Memory B cell (primary cell): ENCODE results near the gene TAF11L3.
"Not testable (repeated sequence)": the region's sequence is repeated elsewhere in the genome, so short reads cannot be mapped to it uniquely, and the experiment has no call there.

ENCODE experiments used
- ATAC-seq: fragments of 150-1000 bp; cut with Tn5 transposase; 2 replicates; pipeline ENCODE4 v1.10.0; 2021; ENCODE audit warnings: low read depth, mild to moderate bottlenecking, moderate library complexity
- DNase-seq, 2 donors: peaks; one replicate each; pipeline ENCODE4 v3.0.0; 2022; ENCODE audit warnings: low spot score in 2 of 2
- H3K27ac Mint-ChIP-seq: one replicate; pipeline ENCODE4 v1.8.0; 2022; ENCODE audit warnings: mild to moderate bottlenecking, moderate library complexity, mixed read lengths
- H3K27me3 Mint-ChIP-seq: one replicate; pipeline ENCODE4 v1.8.0; 2022; ENCODE audit warnings: mixed read lengths
- H3K36me3 Mint-ChIP-seq: one replicate; pipeline ENCODE4 v1.8.0; 2022; ENCODE audit warnings: mild to moderate bottlenecking, mixed read lengths
- H3K4me1 Mint-ChIP-seq: one replicate; pipeline ENCODE4 v1.8.0; 2022; ENCODE audit warnings: mixed read lengths
- H3K4me3 Mint-ChIP-seq: one replicate; pipeline ENCODE4 v1.8.0; 2022; ENCODE audit warnings: mild to moderate bottlenecking, moderate library complexity, mixed read lengths
- H3K9me3 Mint-ChIP-seq: one replicate; pipeline ENCODE4 v1.8.0; 2022; ENCODE audit warnings: mixed read lengths

The TAF11L3 gene

DNA sequence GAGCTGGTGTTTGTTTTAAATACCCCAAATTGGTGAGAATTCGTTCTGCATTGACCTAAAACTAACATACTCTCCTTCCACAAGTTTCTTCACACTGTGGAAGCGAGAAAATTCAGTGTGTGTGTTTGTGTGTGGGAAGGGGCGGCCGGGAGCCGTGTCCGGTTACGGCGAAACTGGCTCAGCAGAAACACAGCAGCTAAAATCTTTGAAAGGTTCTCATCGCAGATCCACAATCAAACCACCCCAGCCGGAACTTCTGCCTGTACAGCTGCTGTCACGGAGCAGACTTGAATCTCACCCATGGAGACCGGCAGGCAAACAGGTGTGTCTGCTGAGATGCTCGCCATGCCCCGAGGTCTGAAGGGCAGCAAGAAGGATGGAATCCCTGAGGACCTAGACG lies at the start of gene TAF11L3:
Gene TAF11L3, plus strand, starts transcription at position 301 of the 400 bp plus-strand sequence.
- ATAC-seq, DNase-seq: not testable (repeated sequence)

GRCh38 chr5:17470064-17470463 lies 48.1 kb upstream of the TAF11L3 start:
- Mint-ChIP-seq H3K4me3 (no peak overlapping the region), H3K27ac (no peak overlapping the region), H3K36me3 (no peaks in the 10 kb centered on the region), H3K9me3 (no peaks in the 10 kb centered on the region), H3K4me1 (peaks cover 16% of the 10 kb centered on the region), H3K27me3 (peaks cover 6% of the 10 kb centered on the region)
- no peak for ATAC-seq
- DNase-seq, result no peak

More for the DNA sequence above, at the start of gene TAF11L3:
- not testable (repeated sequence) for H3K27ac Mint-ChIP-seq, H3K27me3 Mint-ChIP-seq, H3K36me3 Mint-ChIP-seq, H3K4me1 Mint-ChIP-seq, H3K4me3 Mint-ChIP-seq, H3K9me3 Mint-ChIP-seq

DNA sequence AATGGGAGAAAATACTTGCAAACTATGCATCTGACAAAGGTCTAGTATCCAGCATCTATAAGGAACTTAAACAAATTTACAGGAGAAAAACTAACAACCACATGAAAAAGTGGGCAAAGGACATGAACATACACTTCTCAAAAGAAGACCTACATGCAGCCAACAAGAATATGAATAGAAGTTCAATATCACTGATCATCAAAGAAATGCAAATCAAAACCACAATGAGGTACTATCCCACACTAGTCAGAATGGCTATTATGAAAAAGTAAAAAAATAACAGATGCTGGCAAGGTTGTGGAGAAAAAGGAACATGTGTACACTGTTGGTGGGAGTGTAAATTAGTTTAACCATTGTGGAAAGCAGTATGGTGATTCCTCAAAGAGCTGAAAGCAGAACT lies 43.1 kb upstream of the TAF11L3 start:
- DNase-seq, H3K27me3 Mint-ChIP-seq, H3K4me3 Mint-ChIP-seq, H3K36me3 Mint-ChIP-seq, H3K9me3 Mint-ChIP-seq: not testable (repeated sequence)
- Mint-ChIP-seq H3K27ac (peak overlapping the region; percentile 9), H3K4me1 (peaks cover 34% of the 10 kb centered on the region)
- peak; percentile 77 for ATAC-seq

GRCh38 chr5:17477043-17477442 lies 41.1 kb upstream of the TAF11L3 start:
- peaks cover 1% of the 10 kb centered on the region for H3K36me3 Mint-ChIP-seq
- peaks cover 36% of the 10 kb centered on the region for H3K4me1 Mint-ChIP-seq
- ATAC-seq, result no peak
- no peaks in the 10 kb centered on the region for H3K9me3 Mint-ChIP-seq
- no peak overlapping the region for H3K27ac Mint-ChIP-seq
- DNase-seq, result no peak
- peaks cover 2% of the 10 kb centered on the region for H3K27me3 Mint-ChIP-seq
- no peak overlapping the region for H3K4me3 Mint-ChIP-seq

DNA sequence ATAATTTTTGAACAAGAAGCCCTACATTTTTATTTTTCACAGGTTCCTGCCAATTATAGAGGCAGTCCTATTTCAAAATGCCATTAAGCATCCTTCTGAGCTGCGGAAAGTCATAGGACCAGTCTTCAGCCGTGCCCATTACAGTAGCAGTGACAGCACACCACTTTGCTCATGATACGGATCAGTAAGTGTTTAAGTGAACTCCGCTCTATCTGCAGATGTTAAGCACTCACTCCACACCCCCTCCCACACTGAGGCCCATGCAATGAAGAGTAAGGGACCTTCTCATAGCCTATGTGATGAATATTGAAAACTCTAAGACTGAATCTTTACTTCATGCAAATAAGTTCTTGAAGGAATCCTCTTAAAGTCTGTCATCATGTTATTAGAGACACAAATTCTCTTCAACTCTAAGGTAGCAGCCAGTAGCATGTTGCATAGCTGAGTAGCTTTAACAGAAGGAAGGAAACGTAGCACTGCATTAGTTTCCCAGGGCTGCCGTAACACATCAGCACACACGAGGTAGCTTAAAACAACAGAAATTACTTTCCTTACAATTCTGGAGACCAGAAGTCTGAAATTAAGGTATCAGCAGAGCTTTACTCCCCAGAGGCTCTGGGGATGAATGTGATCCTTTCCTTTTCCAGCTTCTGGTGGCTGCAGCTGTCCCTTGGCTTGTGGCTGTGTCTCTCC lies 40.4 kb upstream of the TAF11L3 start:
- peaks cover 36% of the 10 kb centered on the region for H3K4me1 Mint-ChIP-seq
- DNase-seq, result no peak
- H3K27ac Mint-ChIP-seq, result no peak overlapping the region
- H3K4me3 Mint-ChIP-seq, result no peak overlapping the region
- H3K36me3 Mint-ChIP-seq, result peaks cover 1% of the 10 kb centered on the region
- peaks cover 2% of the 10 kb centered on the region for H3K27me3 Mint-ChIP-seq
- peak; percentile 32 for ATAC-seq
- no peaks in the 10 kb centered on the region for H3K9me3 Mint-ChIP-seq

- peaks cover 15% of the 10 kb centered on the region for H3K4me1 Mint-ChIP-seq
- H3K27ac Mint-ChIP-seq, result no peak overlapping the region
- DNase-seq (no peak), ATAC-seq (no peak)
- H3K9me3 Mint-ChIP-seq, result no peaks in the 10 kb centered on the region
- peaks cover 2% of the 10 kb centered on the region for H3K27me3 Mint-ChIP-seq
- H3K36me3 Mint-ChIP-seq, result peaks cover 1% of the 10 kb centered on the region
- no peak overlapping the region for H3K4me3 Mint-ChIP-seq
These were observed 36.8 kb upstream of the TAF11L3 start for GRCh38 chr5:17481378-17481777.

DNA sequence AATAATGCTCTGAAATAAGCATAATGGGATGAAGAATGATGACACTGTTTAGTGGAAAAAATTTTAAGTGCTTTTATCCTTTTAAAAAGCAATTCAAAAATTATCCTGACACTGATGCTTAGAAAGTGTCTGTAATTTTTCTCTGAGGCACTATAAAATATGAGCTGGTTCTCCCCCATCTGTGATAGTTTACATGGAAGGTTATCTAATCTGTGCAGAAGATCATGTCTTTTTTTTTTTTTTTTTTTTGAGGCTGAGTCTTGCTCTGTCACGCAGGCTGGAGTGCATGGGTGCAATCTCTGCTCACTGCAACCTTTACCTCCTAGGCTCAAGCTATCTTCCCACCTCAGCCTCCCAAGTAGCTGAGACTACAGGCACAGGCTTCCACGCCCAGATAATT lies 35.4 kb upstream of the TAF11L3 start:
- H3K9me3 Mint-ChIP-seq, result no peaks in the 10 kb centered on the region
- ATAC-seq, result no peak

GRCh38 chr5:17486464-17487173 lies 31.5 kb upstream of the TAF11L3 start:
- H3K27me3 Mint-ChIP-seq, H3K4me1 Mint-ChIP-seq: not testable (repeated sequence)

More for the DNA sequence above, 35.4 kb upstream of the TAF11L3 start:
- Mint-ChIP-seq H3K27ac (no peak overlapping the region), H3K4me3 (no peak overlapping the region), H3K27me3 (peaks cover 2% of the 10 kb centered on the region), H3K4me1 (peaks cover 7% of the 10 kb centered on the region), H3K36me3 (peaks cover 1% of the 10 kb centered on the region)
- no peak for DNase-seq

GRCh38 chr5:17487174-17487512 lies 31.0 kb upstream of the TAF11L3 start:
- DNase-seq (no peak), ATAC-seq (no peak)
- Mint-ChIP-seq H3K4me1 (no peaks in the 10 kb centered on the region), H3K27ac (no peak overlapping the region), H3K9me3 (no peaks in the 10 kb centered on the region), H3K27me3 (no peaks in the 10 kb centered on the region), H3K4me3 (no peak overlapping the region), H3K36me3 (no peaks in the 10 kb centered on the region)

More at GRCh38 chr5:17486464-17487173, 31.5 kb upstream of the TAF11L3 start:
- not testable (repeated sequence) for H3K9me3 Mint-ChIP-seq, H3K36me3 Mint-ChIP-seq, DNase-seq, H3K4me3 Mint-ChIP-seq, ATAC-seq, H3K27ac Mint-ChIP-seq

DNA sequence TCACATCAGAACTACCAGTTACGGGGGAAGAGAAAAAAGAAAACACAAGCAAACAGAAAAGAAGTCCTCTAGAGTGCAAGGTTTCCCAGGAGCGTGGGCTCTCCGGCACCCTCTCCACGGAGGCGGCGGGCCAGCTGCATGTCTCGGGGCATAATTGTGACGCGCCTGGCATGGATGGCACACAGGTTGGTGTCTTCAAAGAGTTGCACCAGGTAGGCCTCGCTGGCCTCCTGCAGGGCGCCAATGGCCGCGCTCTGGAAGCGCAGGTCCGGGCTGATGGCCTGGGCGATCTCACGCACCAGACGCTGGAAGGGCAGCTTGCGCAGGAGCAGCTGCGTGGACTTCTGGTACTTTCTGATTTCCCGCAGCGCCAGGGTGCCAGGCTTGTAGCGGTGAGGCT lies 26.9 kb upstream of the TAF11L3 start:
- ATAC-seq, H3K27ac Mint-ChIP-seq: not testable (repeated sequence)

GRCh38 chr5:17492770-17493169 lies 25.4 kb upstream of the TAF11L3 start:
- Mint-ChIP-seq H3K4me1 (no peaks in the 10 kb centered on the region), H3K36me3 (no peaks in the 10 kb centered on the region), H3K9me3 (peaks cover 4% of the 10 kb centered on the region), H3K27ac (no peak overlapping the region), H3K4me3 (no peak overlapping the region), H3K27me3 (peaks cover 2% of the 10 kb centered on the region)
- DNase-seq (no peak), ATAC-seq (no peak)

More for the DNA sequence above, 26.9 kb upstream of the TAF11L3 start:
- not testable (repeated sequence) for H3K27me3 Mint-ChIP-seq, DNase-seq, H3K36me3 Mint-ChIP-seq, H3K4me3 Mint-ChIP-seq, H3K9me3 Mint-ChIP-seq, H3K4me1 Mint-ChIP-seq

DNA sequence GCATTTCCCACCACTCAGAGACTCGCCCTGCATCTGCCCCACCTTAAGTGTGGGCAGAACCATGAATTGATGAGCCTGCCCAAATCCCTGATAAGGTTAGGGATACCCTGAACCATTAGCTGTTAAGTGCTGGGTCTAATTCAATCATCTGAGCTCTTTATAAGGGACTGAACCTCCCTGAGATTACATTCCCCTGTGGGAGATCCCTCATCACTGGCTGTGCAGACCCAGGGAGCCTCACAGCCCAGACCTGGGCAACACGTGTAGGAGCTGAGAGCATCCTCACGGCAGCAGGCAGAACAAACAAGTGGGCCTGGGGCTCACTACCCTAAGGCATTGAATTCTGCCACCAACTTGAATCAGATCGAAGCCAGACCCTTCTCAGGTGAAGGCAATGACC lies 20.7 kb upstream of the TAF11L3 start:
- no peak overlapping the region for H3K4me3 Mint-ChIP-seq
- DNase-seq (no peak), ATAC-seq (no peak)
- H3K27ac Mint-ChIP-seq, result no peak overlapping the region
- peaks cover 4% of the 10 kb centered on the region for H3K4me1 Mint-ChIP-seq
- H3K36me3 Mint-ChIP-seq, result no peaks in the 10 kb centered on the region
- H3K27me3 Mint-ChIP-seq, result peaks cover 2% of the 10 kb centered on the region
- peaks cover 4% of the 10 kb centered on the region for H3K9me3 Mint-ChIP-seq

GRCh38 chr5:17497931-17498330 lies 20.2 kb upstream of the TAF11L3 start, which contains the start of gene TAF11L2:
TAF11L2 (plus strand) TSS chr5:17498231.
- H3K27ac Mint-ChIP-seq, DNase-seq, H3K9me3 Mint-ChIP-seq, H3K27me3 Mint-ChIP-seq, H3K36me3 Mint-ChIP-seq, H3K4me3 Mint-ChIP-seq, H3K4me1 Mint-ChIP-seq, ATAC-seq: not testable (repeated sequence)

DNA sequence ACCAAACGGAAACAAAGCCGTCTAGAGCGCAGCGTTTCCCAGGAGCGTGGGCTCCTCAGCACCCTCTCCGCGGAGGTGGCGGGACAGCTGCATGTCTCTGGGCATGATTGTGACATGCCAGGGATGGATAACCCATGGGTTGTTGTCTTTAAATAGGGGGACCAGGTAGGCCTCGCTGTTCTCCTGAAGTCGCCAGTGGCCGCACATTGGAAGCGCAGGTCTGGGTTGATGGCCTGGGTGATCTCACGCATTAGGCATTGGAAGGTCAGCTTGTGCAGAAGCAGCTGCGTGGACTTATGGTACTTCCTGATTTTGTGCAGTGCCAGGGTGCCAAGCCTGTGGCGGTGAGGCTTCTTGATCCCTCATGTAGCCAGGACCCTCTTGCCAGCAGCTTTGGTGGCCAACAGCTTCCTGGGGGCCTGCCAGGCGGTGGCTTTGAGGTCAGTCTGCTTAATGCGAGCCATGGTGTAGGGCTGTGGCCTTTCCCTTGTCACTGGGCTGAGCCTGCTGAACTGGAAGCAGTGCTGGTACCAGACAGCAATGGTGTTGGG lies 6.3 kb upstream of the TAF11L3 start:
- Mint-ChIP-seq H3K27me3 (peaks cover 8% of the 10 kb centered on the region), H3K4me1 (peaks cover 3% of the 10 kb centered on the region), H3K9me3 (no peaks in the 10 kb centered on the region)

More for the DNA sequence above, 6.3 kb upstream of the TAF11L3 start:
- no peaks in the 10 kb centered on the region for H3K36me3 Mint-ChIP-seq
- ATAC-seq (no peak), DNase-seq (no peak)
- no peak overlapping the region for H3K27ac Mint-ChIP-seq
- H3K4me3 Mint-ChIP-seq, result no peak overlapping the region
